Mesenchymal stem cell (in vitro differentiated cells and primary cell): Measurements from ENCODE around the gene CASKIN2.

Experiments used
- DNase-seq: peaks from one replicate; pipeline ENCODE4 v3.0.0-alpha.2; 2013
- H2AFZ ChIP-seq: one replicate; pipeline ENCODE4 v1.6.1; 2013; ENCODE audit warnings: low read depth, mild to moderate bottlenecking, control low read depth, inconsistent platforms, low read length, moderate library complexity
- H2AK5ac ChIP-seq: 2 replicates; pipeline ENCODE4 v1.6.1; 2013; ENCODE audit warnings: low read length, moderate library complexity, mild to moderate bottlenecking, inconsistent platforms; ENCODE audit not compliant: severe bottlenecking
- H2BK120ac ChIP-seq: one replicate; pipeline ENCODE4 v1.6.1; 2013; ENCODE audit warnings: low read depth, mild to moderate bottlenecking, inconsistent platforms, low read length, moderate library complexity
- H2BK12ac ChIP-seq, 2 experiments: one replicate each; pipeline ENCODE4 v1.6.1; 2013; ENCODE audit warnings: inconsistent platforms in 2 of 2, low read length in 2 of 2, mild to moderate bottlenecking in 2 of 2, moderate library complexity in 2 of 2, control low read depth in 1 of 2
- H2BK15ac ChIP-seq: one replicate; pipeline ENCODE4 v1.6.1; 2013; ENCODE audit warnings: mild to moderate bottlenecking, low read depth, inconsistent platforms; ENCODE audit not compliant: poor library complexity, severe bottlenecking
- H2BK5ac ChIP-seq: 2 replicates; pipeline ENCODE4 v1.6.1; 2013; ENCODE audit warnings: low read depth, mild to moderate bottlenecking, low read length, control low read depth, inconsistent platforms; ENCODE audit not compliant: poor library complexity, severe bottlenecking
- H3K14ac ChIP-seq, 2 experiments: one replicate each; pipeline ENCODE4 v1.6.1; 2013; ENCODE audit warnings: inconsistent platforms in 2 of 2, low read length in 2 of 2, control low read depth in 1 of 2, mild to moderate bottlenecking in 1 of 2, moderate library complexity in 1 of 2
- H3K18ac ChIP-seq, 2 experiments: one replicate each; pipeline ENCODE4 v1.6.1; 2013; ENCODE audit warnings: inconsistent platforms in 2 of 2, low read length in 2 of 2, control low read depth in 1 of 2, low read depth in 1 of 2, mild to moderate bottlenecking in 1 of 2
- H3K23ac ChIP-seq, 2 experiments: one replicate each; pipeline ENCODE4 v1.6.1; 2013; ENCODE audit warnings: inconsistent platforms in 2 of 2, low read length in 2 of 2, mild to moderate bottlenecking in 2 of 2, moderate library complexity in 2 of 2, control low read depth in 1 of 2
- H3K27ac ChIP-seq: 2 replicates; pipeline ENCODE4 v1.5.1; 2013; ENCODE audit warnings: mild to moderate bottlenecking, moderate library complexity, low read length, control low read depth, inconsistent platforms; ENCODE audit not compliant: poor library complexity, severe bottlenecking
- H3K27me3 ChIP-seq, 2 experiments: 2 replicates each; pipeline versions ENCODE4 v1.6.1 to v1.7.0; 2013; ENCODE audit warnings: low read length in 2 of 2, mild to moderate bottlenecking in 2 of 2, moderate library complexity in 2 of 2, control low read depth in 1 of 2, inconsistent platforms in 1 of 2; ENCODE audit not compliant: control insufficient read depth in 1 of 2, insufficient read depth in 1 of 2
- H3K36me3 ChIP-seq, 2 experiments: 2 replicates each; pipeline versions ENCODE4 v1.6.1 to v1.7.0; 2013; ENCODE audit warnings: low read length in 2 of 2, control low read depth in 1 of 2, inconsistent platforms in 1 of 2, low read depth in 1 of 2, mild to moderate bottlenecking in 1 of 2; ENCODE audit not compliant: insufficient read depth in 2 of 2, control insufficient read depth in 1 of 2
- H3K4ac ChIP-seq, 2 experiments: one replicate each; pipeline ENCODE4 v1.6.1; 2013; ENCODE audit warnings: inconsistent platforms in 2 of 2, low read length in 2 of 2, mild to moderate bottlenecking in 2 of 2, moderate library complexity in 2 of 2, control low read depth in 1 of 2, low read depth in 1 of 2
- H3K4me1 ChIP-seq: 2 replicates; pipeline ENCODE4 v1.6.1; 2013; ENCODE audit warnings: low read depth, low read length, control low read depth; ENCODE audit not compliant: control insufficient read depth, insufficient read depth
- H3K4me2 ChIP-seq: 2 replicates; pipeline ENCODE4 v1.6.1; 2013; ENCODE audit warnings: low read length, mild to moderate bottlenecking, inconsistent platforms; ENCODE audit not compliant: poor library complexity, severe bottlenecking
- H3K4me3 ChIP-seq, 2 experiments: 2 replicates each; pipeline versions ENCODE4 v1.5.1 to v1.7.0; 2013; ENCODE audit warnings: low read length in 2 of 2, mild to moderate bottlenecking in 2 of 2, control low read depth in 1 of 2, low read depth in 1 of 2; ENCODE audit not compliant: insufficient read depth in 1 of 2
- H3K79me1 ChIP-seq: replicated peaks from 2 replicates; pipeline ENCODE4 v1.6.1; 2013; ENCODE audit warnings: mild to moderate bottlenecking, control low read depth, low read length, inconsistent platforms; ENCODE audit not compliant: poor library complexity, severe bottlenecking
- H3K9ac ChIP-seq: 2 replicates; pipeline ENCODE4 v1.7.0; 2013; ENCODE audit warnings: mild to moderate bottlenecking, low read length, moderate library complexity
- H3K9me3 ChIP-seq: 2 replicates; pipeline ENCODE4 v1.7.0; 2013; ENCODE audit warnings: mild to moderate bottlenecking, low read length; ENCODE audit not compliant: control insufficient read depth
- H4K8ac ChIP-seq: one replicate; pipeline ENCODE4 v1.6.1; 2013; ENCODE audit warnings: inconsistent platforms, mild to moderate bottlenecking, low read length, moderate library complexity
- H4K91ac ChIP-seq: one replicate; pipeline ENCODE4 v1.6.1; 2013; ENCODE audit warnings: mild to moderate bottlenecking, low read length, inconsistent platforms
- WGBS: methylation state at CpG from one replicate; pipeline ENCODE4 v1.1.7; 2013; ENCODE audit warnings: mixed read lengths; 5-methylcytosine and 5-hydroxymethylcytosine counted together

The CASKIN2 gene

GRCh38 chr17:75492555-75493168 lies 22.7 kb downstream of the CASKIN2 start:
- Histone ChIP-seq H4K8ac (no peak overlapping the region), H2AK5ac (no peak overlapping the region), H2BK12ac (no peak overlapping the region), H3K79me1 (peaks cover 6% of the 10 kb centered on the region), H3K4me3 (no peak overlapping the region), H2AFZ (no peak overlapping the region), H3K18ac (no peak overlapping the region), H2BK15ac (no peak overlapping the region), H3K4ac (no peak overlapping the region), H3K9ac (no peak overlapping the region), H2BK120ac (no peak overlapping the region), H3K14ac (no peak overlapping the region), H4K91ac (no peak overlapping the region), H3K27ac (no peak overlapping the region), H3K4me1 (peaks cover 3% of the 10 kb centered on the region), H3K27me3 (no peaks in the 10 kb centered on the region), H3K36me3 (peaks cover 56 to 94% of the 10 kb centered on the region in 2 experiments), H3K4me2 (no peak overlapping the region), H3K9me3 (no peaks in the 10 kb centered on the region), H2BK5ac (no peak overlapping the region), H3K23ac (no peak overlapping the region)
- WGBS, result 93% methylated on average over 23 of the region's 23 CpGs
- DNase-seq, result no peak

DNA sequence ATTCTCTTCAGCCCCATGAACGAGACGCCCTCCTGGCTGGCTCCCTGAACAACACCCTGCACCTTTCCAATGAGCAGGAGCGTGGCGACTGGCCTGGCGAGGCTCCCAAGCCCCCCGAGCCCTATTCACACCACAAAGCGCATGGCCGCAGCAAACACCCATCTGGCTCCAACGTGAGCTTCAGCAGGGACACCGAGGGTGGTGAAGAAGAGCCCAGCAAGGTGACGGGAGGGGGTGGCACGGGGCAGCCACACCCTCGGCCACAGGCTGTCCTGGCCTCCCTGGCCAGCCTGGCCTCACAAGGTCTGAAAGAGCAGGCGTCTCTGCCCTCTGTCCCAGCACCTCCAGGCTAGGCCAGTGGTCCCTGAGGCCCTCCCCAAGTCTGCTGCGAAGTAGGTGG lies 23.7 kb downstream of the CASKIN2 start:
- 95% methylated on average over 15 of the region's 15 CpGs for WGBS
- H3K4ac ChIP-seq, result no peak overlapping the region
- H2AFZ ChIP-seq, result no peak overlapping the region
- no peak overlapping the region for H2BK15ac ChIP-seq
- H3K14ac ChIP-seq, result no peak overlapping the region
- peaks cover 49 to 94% of the 10 kb centered on the region in 2 experiments for H3K36me3 ChIP-seq
- no peak overlapping the region for H3K9ac ChIP-seq
- no peak overlapping the region for H3K4me2 ChIP-seq
- no peaks in the 10 kb centered on the region for H3K9me3 ChIP-seq
- H3K23ac ChIP-seq, result no peak overlapping the region
- no peak overlapping the region for H3K18ac ChIP-seq
- H2BK12ac ChIP-seq, result no peak overlapping the region
- no peak overlapping the region for H4K8ac ChIP-seq
- H2BK120ac ChIP-seq, result no peak overlapping the region
- H3K4me1 ChIP-seq, result peaks cover 10% of the 10 kb centered on the region
- no peak overlapping the region for H3K27ac ChIP-seq
- H4K91ac ChIP-seq, result no peak overlapping the region
- peaks cover 6% of the 10 kb centered on the region for H3K79me1 ChIP-seq
- H3K4me3 ChIP-seq, result no peak overlapping the region
- no peaks in the 10 kb centered on the region for H3K27me3 ChIP-seq
- no peak overlapping the region for H2AK5ac ChIP-seq
- no peak for DNase-seq
- H2BK5ac ChIP-seq, result no peak overlapping the region

GRCh38 chr17:75490953-75491649 lies 24.2 kb downstream of the CASKIN2 start:
- Histone ChIP-seq H2AFZ (no peak overlapping the region), H2AK5ac (no peak overlapping the region), H3K4me3 (no peak overlapping the region), H3K18ac (no peak overlapping the region), H4K8ac (no peak overlapping the region), H2BK12ac (no peak overlapping the region), H2BK15ac (no peak overlapping the region), H3K14ac (no peak overlapping the region), H4K91ac (no peak overlapping the region), H3K4me2 (no peak overlapping the region), H3K79me1 (peaks cover 6% of the 10 kb centered on the region), H3K4ac (no peak overlapping the region), H3K4me1 (peaks cover 10% of the 10 kb centered on the region), H3K9ac (no peak overlapping the region), H3K23ac (no peak overlapping the region), H3K36me3 (peaks cover 47 to 94% of the 10 kb centered on the region in 2 experiments), H2BK120ac (no peak overlapping the region), H3K27me3 (no peaks in the 10 kb centered on the region), H2BK5ac (no peak overlapping the region), H3K9me3 (no peaks in the 10 kb centered on the region), H3K27ac (no peak overlapping the region)
- no peak for DNase-seq
- 94% methylated on average over 19 of the region's 19 CpGs for whole genome bisulfite sequencing

GRCh38 chr17:75490173-75490743 lies 25.1 kb downstream of the CASKIN2 start:
- Histone ChIP-seq H3K18ac (no peak overlapping the region), H4K8ac (no peak overlapping the region), H3K14ac (no peak overlapping the region), H3K4me2 (no peak overlapping the region), H3K9ac (no peak overlapping the region), H2BK5ac (no peak overlapping the region), H3K79me1 (peaks cover 9% of the 10 kb centered on the region), H3K4ac (no peak overlapping the region), H3K4me3 (no peak overlapping the region), H3K4me1 (peaks cover 10% of the 10 kb centered on the region), H3K9me3 (no peaks in the 10 kb centered on the region), H2BK12ac (no peak overlapping the region), H3K36me3 (peaks cover 39 to 91% of the 10 kb centered on the region in 2 experiments), H3K27me3 (no peaks in the 10 kb centered on the region), H2AK5ac (no peak overlapping the region), H2AFZ (no peak overlapping the region), H3K23ac (no peak overlapping the region), H3K27ac (no peak overlapping the region), H2BK120ac (no peak overlapping the region), H4K91ac (no peak overlapping the region), H2BK15ac (no peak overlapping the region)
- no peak for DNase-seq
- WGBS, result 91% methylated on average over 12 of the region's 14 CpGs
